NCI-H2081 (cell line): Measurements from ENCODE around the gene FAM107B.
A peak's percentile ranks its signal among the peaks of the same experiment; 100 is the strongest.

ENCODE experiments used
- DNase-seq, 2 experiments: peaks; one replicate each; lab custom pipeline; 2025; lab: John Stamatoyannopoulos, UW

Gene FAM107B

DNA sequence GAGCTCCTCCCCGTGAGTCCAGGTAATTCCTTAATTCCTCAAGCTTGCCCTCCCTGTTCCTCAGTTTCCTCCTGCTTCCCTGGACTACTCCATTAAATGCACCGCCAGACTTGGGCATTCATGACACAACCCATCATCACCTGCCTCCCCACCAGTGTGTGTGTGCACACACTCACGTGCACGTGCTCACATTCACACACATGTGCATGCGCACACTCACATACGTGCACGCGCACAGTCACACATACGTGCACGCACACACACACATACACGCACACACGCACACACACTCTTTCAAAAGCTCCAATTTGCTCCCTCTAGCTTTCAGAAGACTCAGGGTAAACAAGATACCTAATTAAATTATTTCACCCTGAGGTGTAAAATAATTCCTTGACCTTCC, 216.7 kb downstream of the FAM107B start:
- no peak for DNase-seq

DNA sequence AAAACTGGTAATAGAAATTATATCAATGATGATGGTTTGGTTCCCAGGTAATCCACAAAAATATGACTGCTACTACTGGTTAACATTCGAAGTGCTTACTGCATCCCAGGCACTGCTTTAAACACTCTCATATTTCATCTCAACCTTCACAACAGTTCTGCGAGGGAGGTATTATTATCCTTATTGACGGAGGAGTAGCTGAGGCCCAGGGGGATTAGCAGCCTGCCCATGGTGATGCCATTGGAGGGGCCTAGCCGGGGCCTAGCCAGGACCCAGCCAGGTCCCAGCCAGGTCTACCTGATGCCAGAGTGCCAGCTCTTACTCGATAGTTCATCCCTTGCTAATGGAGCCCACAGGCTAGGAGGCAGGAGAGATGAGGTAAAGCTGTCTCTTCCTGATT, 217.1 kb downstream of the FAM107B start:
- no peak for DNase-seq

DNA sequence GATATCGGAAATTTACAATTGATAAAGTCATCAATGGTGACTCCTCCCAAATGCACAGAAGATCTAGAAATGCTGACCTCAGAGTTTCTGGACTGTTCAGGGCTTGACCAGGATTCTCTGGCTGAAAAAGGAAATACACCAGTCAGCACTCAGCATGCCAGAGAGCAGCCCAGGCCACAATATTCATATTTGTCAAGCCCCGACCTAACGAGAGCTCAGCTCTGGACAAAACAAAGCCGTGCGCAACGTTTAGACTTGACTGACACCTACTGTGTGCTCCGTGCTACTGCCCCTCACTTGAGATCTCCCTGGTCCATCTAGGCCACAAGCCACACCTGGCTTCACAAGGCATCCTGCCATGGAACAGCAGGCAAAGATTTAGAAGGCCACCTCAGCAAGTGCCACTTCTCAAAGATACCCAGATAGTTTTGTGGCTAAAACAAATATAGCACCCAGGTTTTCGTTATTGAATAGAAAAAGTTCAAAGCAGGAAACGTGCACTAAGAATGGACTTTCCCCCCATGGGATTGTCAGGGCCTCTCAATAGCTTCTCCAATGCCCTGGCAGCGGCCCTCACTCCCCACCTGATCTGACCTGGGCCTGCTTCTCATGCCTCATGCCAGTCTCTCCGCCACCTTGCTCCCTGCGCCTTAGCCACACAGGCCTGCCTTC, 218.3 kb downstream of the FAM107B start:
- DNase-seq, result no peak

DNA sequence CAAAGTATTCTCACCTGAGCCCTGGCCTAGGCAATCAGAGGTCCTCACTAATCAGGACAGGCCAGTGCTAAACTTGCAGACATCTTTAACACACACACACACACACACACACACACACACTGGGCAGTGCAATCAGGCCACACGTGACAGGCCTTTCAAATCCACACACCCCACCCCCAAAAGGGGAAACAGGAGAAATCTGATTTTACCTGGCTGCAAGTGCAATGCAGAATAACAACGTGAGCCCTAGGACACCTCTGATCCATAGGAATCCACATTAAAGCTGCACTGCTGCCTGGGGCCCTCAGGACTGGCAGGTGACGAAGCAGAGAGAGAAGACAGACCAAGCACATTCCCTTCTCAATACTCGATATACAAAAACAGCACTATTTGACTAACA, 218.9 kb downstream of the FAM107B start:
- DNase-seq, result no peak

DNA sequence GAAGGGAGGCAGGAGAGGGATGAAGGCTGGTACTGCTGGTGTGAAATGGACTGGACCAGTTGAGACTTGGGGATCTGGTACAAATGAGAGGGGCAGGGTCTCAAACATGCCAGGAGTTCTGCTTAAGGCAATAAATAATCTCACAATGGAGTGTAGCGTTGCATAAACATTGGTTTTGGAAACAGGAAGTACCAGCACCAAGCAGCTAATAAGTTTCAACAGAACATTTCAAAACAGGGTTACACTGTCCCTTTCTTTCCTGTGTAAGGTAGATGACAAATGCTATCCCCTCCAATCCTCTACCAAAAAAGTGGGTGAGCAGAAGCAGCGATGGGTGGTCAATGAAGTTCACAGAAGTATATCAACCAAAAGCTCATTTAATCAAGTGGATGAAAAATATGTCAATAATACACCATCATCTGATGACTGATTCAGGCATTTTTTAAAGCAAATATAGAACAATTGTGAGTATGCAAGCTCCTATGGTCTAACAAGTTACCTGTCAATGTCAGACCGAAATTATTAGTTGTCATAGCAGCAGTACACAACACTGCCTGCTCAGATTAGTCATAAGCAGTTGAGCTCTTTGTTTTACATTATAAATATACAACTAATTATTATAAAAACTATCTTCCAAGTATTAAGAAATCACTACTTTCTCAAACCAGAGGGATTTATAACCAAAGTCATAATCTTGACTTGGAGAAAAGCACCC, 220.0 kb downstream of the FAM107B start:
- no peak for DNase-seq

DNA sequence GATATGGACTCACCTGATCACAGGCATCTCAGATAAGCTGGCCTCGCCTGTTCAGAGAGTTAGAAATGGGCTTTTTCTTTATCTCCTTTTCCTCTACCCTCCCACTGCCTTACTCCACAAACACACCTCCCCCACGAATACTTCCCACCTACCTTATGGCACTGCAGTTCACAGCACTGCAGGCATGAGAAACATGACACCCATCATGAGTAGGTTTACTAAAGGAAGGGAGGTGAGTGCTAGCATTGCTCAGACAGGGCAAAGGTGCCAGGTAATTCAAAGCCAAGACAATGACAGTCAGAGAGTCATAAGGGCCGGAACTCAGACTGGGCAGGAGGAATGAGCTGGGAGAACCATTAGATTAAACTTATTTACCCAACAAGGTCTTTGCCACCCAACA, 220.6 kb downstream of the FAM107B start:
- no peak for DNase-seq

DNA sequence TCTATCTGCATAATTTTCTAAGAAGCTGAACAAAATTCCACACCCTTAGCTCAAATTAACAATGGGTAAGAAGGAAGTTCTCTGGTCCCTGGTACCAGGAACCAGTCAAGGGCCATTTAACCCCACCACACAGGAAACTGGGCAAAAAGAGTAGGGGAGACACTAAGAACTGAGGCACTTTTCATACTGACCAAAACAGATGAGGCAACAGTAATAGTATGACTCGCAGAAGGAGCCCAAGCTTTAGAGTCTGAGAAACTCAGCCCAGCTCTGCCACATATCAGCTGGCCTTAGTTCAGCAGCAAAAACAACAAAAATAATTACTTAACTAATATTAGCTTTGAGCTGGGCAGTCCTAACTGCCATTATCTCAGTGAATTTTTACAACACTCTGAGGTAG, 221.2 kb downstream of the FAM107B start:
- DNase-seq, result no peak

DNA sequence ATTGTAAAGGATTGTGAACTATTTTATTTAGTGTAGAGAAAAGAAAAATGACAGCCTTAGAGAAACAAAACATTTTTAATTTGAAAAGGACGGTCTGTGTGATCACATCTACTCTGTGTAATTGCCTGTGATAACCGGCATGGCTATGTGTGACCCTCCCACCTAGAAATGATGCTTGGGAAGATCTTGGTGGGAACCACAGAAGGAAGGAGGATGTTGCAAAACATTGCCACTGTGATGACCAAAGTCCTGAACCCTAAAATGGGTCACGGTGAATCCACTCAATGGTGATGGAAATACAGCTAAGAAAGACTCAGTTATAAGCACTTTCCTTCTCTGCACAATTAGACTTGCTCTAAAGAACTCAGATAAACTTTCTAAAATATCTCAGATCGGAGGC, 222.7 kb downstream of the FAM107B start:
- no peak for DNase-seq

DNA sequence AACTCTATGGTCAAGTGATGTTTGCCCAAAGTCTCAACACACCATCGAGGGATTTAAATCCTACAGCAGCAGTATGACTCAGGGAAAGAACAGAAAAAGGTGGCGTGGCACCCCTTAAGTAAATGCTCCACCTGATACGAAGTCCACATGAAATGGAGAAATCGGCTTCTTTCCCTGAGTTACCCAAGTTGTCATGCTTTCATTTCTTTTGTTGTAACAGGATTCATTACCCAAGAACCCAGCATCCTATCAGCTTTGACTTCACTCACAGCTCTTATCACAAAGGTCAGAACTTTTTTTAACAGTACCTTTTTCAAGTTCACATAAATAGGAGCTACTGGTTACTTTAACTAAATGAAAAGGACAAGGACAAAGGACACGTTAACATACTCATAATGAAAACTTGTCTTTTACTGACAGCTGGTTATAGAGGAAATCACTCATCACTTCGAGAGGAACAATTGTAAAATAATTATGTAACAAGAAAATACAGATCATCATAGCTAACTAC, 224.2 kb downstream of the FAM107B start:
- no peak for DNase-seq

DNA sequence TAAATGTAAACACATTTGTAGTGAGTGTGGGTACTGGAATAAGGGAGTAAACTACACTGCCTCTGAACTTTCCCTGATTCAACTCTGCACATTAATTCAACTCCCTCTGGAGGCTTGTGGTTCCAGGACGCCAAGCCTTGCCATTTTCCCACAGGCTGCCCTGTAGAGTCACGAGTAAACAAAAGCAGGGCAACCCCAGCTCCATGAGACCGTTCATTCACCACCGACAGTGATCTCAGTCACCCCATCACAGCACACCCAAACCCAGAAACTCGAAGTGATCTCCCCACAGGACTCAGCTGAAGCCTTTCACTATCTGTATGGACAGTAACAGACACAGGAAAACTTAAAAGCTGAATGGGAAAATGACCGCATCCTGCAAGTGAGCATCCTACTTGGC, 225.2 kb downstream of the FAM107B start:
- no peak for DNase-seq

DNA sequence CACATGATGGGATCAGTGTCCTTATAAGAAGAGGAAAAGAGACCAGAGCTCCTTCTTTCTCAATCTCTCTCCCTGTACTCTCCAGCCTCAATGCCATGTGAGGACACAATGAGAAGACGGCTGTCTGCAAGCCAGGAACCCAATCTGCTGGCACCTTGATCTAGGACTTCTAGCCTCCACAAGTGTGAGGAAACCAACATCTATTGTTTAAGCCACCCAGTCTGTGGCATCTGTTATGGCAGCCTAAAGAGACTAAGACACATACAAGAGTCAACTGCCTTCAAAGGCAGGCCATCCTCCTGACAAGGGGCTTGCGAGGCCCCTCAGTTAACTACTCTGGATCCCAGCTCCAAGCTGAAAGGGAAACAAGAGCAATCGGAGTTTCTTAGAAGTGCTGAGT, 225.7 kb downstream of the FAM107B start:
- no peak for DNase-seq

DNA sequence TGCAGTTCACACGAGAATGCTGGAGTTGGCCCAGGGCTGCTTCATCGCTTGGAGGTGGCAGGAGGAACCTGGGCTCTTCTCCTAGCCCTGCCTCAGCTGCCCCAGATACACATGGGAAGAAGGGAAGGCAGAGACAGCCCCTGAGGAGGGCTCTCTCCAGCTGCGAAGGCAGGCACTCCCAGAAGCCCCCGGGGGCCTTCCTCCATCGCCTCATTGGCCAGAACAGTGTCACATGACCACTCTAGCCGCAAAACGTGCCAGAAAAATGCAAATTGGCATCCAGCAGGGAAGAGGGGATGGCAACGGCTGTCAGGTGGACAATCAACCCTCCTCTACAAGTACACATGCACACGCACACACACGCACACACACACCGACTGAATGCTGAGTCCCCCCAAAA, 226.2 kb downstream of the FAM107B start:
- DNase-seq, result no peak

DNA sequence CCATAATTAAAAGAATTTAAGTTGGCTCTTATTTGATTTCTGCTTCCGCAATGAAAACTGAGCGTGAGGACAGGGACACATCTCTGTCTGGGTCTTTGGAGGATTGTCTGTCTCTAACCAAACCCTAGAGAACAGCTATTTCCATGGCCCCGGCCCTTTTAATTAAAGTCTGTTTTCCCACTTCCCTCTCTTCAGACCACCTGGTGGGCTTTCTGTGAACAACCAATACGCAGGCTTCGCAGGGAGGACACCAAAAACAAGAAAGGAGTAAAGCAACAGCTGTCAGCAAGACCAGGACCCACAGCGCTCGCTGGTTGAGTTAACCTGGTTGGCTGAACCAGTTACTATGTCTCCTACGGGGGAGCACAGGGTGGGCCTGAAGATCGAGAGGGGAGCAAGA, 226.9 kb downstream of the FAM107B start:
- DNase-seq, result no peak

DNA sequence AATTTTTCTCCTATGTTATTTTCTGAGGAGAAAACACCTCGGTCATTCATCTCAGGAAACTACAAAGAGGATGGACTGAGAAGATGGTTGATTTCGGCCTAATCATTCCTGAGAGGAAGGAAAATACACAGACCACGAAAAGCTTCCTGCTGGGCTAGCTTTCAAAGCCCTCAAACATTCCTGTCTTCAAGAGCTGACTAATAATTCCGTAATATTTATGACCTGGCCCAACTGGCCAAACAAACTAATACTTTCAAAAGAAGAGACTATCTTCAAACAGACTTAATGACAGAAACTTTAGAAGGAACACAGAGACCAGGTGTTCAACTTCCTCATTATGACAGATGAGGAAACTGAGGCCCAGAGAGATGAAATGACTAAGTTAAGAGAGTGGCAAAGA, 228.9 kb downstream of the FAM107B start:
- no peak for DNase-seq

DNA sequence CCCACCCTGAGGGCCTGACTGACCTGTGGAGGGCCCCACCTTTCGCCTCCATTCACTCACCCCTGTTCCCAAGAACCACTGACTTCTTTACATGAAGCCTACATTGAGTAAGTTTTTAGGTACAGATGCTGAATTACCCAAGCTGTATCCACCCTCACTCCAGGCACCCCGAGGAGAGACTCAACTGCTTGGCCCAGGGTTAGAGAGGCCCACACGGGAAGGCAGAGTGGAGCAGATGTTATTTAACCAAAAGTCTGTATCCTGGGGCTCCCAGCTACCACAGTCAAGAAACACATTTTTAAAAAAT, 230.8 kb downstream of the FAM107B start:
- no peak for DNase-seq

DNA sequence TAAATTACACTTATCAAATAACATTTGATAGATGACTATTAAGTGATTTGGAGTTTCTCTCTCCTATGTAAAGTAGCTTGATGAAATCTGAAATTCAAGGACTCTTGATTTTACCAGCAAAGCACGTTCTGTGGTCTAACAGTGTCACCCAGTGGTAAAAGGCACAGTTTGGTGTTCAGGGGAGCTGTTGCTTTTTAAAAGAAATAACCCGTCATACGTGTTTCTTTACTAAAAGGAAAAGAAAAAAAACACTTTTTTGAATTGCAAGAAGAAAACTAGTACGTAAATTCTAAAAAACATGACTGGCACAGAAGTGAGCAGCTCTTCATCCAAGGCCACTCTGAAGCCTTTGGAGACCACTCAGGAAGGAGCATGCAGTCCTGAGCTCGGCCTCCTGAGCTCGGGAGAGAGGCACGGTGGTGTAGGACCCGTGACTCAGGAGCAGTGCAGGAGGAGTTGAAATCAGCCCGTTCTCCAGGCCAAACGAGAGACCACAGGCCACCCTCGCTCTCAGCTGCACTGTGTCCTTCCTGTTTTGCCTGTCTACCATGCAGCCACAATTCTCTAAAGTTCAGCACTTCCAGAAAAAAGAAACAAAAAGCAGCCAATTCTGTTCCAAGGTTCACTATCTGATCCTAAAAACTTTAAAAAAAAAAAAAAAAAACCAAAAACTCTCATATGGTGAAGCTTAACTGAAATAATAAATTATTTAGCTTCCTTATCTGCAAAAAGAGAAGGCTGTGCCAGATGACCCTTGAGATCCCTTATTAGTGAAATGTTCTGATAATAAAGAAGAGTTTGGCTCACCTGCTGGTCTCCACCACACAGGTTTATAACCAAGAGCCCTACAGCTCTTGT, 231.4 kb downstream of the FAM107B start:
- DNase-seq, result peak in 1 of 2 experiments; percentile 1

DNA sequence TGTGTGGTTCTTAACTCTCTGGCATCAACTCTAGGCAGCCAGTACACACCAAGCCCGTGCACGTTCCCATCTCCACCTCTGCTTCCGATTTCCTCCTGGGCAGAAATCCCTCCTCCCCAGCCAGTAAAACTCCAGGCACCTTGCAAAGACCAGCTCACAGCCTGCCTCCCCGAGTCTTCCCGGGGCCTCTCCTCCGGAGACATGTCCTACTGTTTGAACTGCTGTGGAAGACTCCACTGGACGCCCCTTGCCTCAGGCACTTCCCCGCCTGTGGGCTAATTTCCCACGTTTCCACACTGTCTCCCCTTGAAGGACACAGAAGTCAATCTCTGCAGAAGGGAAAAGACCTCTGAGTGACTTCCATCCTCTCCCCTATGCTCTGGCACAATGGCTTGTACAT, 233.3 kb downstream of the FAM107B start:
- DNase-seq, result no peak

DNA sequence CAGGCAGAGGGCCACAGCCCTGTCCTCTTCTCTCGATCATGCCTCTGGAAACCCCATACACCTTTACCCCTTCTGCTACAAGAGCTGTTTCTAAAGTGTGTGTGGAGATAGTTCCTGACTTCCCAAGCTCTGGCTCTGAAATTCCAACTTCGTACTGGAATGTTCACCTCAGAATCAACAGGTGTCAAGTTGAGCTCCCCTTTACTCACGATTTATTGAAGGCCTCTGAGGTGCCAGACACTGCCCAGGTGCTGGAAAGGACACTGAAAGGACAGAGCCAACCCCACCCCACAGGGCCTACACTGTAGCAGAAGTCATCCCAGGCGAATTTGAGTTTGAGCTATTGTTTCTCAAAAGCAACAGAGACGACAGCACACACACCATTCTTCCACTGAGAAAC, 234.1 kb downstream of the FAM107B start:
- DNase-seq, result no peak

DNA sequence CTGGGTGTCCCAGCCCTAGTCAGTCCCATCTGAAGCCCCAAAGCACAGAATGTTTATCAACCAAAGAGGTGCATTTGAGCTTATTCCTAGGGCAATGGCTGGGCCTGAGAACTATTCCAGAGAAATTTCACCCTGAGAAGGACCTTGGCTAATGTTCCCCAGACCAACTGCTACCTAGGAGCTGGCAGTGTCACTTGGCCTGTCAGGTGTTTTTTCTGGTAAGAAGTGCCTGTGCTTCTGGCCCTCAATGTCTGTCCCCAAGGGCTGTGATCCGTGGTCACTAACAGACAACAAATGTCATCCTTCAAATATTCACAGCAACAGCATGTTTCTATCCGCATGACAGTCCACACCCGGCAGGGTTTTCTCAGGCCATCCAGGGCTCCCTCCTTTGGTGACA, 234.6 kb downstream of the FAM107B start:
- no peak for DNase-seq

DNA sequence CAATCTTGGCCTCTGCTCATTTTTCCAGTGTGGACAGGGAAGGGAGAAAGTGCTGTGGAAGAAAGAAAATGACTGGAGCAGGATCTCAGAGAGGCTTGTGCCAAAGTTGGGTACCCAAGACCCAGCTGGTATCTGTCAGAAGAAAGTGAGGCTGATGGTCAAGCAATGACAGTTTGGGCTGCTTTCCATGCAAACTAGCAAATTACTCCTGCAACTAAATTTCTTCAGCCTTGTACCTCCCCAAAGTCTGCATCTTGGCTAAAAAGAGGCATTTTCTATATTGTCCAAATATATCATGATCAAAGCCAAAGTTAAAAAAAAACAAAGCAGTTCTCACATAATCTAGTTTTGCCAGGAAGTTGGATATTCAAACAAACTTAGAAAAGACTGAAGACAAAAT, 235.5 kb downstream of the FAM107B start:
- DNase-seq, result no peak

DNA sequence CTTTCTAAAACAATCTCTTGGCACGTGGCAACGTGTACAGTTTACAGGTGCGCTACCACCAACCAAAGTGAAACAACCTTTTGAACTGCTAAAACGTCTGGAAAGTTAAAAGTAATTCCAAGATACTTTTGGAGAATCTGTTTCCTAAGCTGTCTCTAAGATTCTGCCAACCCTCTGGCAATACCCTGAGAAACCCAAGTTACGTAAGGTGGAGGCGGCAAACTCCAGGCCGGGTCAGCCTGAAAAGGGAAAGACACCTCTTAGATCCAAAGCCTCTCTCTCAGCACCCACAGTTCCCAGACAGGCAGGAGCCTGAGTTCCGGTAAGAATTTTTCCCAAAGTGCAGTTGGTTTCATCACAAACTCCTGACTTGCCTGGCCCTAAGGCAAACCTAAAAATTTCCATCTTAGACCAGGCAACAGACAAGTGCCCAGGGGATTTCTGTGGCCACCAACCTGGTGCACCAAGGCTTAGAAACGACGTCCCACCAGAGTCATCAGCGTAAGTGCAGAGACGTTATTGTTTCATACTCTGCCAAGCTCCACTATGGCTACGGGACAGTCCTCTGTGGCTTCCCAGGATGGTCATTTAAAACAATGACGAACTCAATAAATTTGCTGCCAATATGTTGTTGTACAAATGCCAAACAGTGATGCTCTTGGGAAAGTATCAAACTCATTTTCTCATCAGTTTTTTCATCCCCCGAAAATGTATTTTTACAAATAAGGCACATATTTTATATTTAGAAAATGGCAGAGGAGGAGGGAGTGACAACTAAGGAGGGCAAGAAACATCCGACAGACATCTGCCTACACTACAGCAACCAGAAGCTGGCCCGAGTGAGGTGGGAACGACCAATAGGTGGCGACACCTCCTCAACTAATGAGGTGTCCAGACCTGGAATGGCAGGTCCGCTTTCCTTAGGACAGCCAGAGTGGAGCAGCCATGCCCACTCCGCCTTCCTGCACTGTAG, 238.2 kb downstream of the FAM107B start:
- peak; percentile 32 to 52 for DNase-seq
